ENCODE results near the gene PDCD11. TPM values are rescaled to one million over a fixed set of nuclear protein-coding genes. Genes with fewer than 3 reads are reported as not detected.

Gene PDCD11
- total and polyA plus RNA-seq, 2 of the 8 experiments (the other 6 are each of a cell fraction or from before 2014, with no cell fraction given) = 18.1 to 79.1 TPM

DNA sequence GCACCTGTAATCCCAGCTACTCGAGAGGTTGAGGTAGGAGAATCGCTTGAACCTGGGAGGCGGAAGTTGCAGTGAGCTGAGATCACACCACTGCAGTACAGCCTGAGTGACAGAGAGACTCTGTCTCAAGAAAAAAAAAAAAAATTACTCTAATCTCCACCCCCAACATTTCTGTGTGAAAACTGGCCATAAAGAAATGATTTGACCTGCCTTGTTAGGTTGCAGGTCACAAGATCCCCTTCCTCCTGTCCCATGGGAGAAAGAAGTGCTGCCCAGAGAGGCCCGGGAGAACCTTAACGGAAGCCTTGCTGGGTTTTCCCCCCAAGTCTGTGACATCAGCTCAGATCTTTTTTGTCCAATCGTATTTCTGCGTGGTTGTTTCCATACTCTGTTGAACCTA lies 71.0 kb downstream of the PDCD11 start:
- Histone ChIP-seq H3K36me3 (ENCODE audit: control insufficient read depth in 2 of 4, insufficient read depth in 4 of 4, low read length in 3 of 4) (no peaks in the 10 kb centered on the region), H3K4me3 (ENCODE audit: extremely low read depth in 1 of 4, insufficient read depth in 2 of 4, low read depth in 3 of 4, low read length in 4 of 4) (no peak overlapping the region), H3K23ac (ENCODE audit: insufficient read length) (no peak overlapping the region), H3K4ac (replicated peaks; ENCODE audit: insufficient read length, low read depth, low read length) (no peak overlapping the region), H3K27ac (ENCODE audit: low read depth, low read length) (no peak overlapping the region), H4K91ac (replicated peaks; ENCODE audit: insufficient read length, low read length) (no peak overlapping the region), H2BK5ac (ENCODE audit: low read depth, low read length) (no peak overlapping the region), H3K79me2 (ENCODE audit: control insufficient read depth in 1 of 2, insufficient read depth in 2 of 2, low read length in 2 of 2) (no peaks in the 10 kb centered on the region), H2AFZ (ENCODE audit: low read length) (no peak overlapping the region), H3K23me2 (ENCODE audit: low read depth, low read length) (no peaks in the 10 kb centered on the region; the same call in 1 of the 2 replicates), H3K4me2 (ENCODE audit: insufficient read depth in 1 of 2, low read depth in 2 of 2, low read length in 2 of 2) (no peak overlapping the region), H3K14ac (ENCODE audit: insufficient read length) (no peak overlapping the region), H3K56ac (replicated peaks; ENCODE audit: insufficient read length, low read depth, low read length) (no peak overlapping the region), H3K9me3 (ENCODE audit: insufficient read depth in 2 of 2, low read depth in 1 of 2, low read length in 1 of 2) (no peaks in the 10 kb centered on the region), H3K4me1 (replicated peaks in 1 of 4; ENCODE audit: control insufficient read depth in 3 of 4, insufficient read depth in 4 of 4, low read length in 3 of 4) (peaks cover 0 to 10% (median 2%) of the 10 kb centered on the region in 4 experiments; a peak in 1 of 7 replicates), H2BK15ac (ENCODE audit: low read length) (no peak overlapping the region), H4K5ac (ENCODE audit: insufficient read length, low read depth, low read length) (no peak overlapping the region), H2BK12ac (ENCODE audit: low read depth, low read length) (no peak overlapping the region), H2AK5ac (ENCODE audit: low read depth, low read length) (no peak overlapping the region), H2BK20ac (ENCODE audit: low read length) (no peak overlapping the region), H3K79me1 (ENCODE audit: low read depth, low read length) (no peaks in the 10 kb centered on the region), H4K20me1 (replicated peaks in 1 of 2; ENCODE audit: control insufficient read depth in 1 of 2, insufficient read depth in 2 of 2, low read length in 2 of 2) (no peaks in the 10 kb centered on the region), H3K18ac (ENCODE audit: extremely low read depth, low read length) (no peak overlapping the region), H3K9ac (replicated peaks in 1 of 4; ENCODE audit: extremely low read depth in 1 of 4, low read depth in 3 of 4, low read length in 3 of 4) (no peak overlapping the region), H4K8ac (ENCODE audit: extremely low read depth, insufficient read depth, low read length) (no peak overlapping the region), H2BK120ac (replicated peaks; ENCODE audit: low read depth, low read length) (no peak overlapping the region), H3K27me3 (replicated peaks in 1 of 4; ENCODE audit: control insufficient read depth in 3 of 4, extremely low read depth in 1 of 4, insufficient read depth in 3 of 4, low read length in 3 of 4) (no peaks in the 10 kb centered on the region)
- FAIRE-seq (no peak), DNase-seq (ENCODE audit: low read depth in 1 of 2, low spot score in 2 of 2) (no peak)
- TF ChIP-seq CHD2 (IDR thresholded peaks at IDR 0.05; ENCODE audit: low read length) (no peak), CREB1 (IDR thresholded peaks at IDR 0.05) (no peak), RXRA (IDR thresholded peaks at IDR 0.05; ENCODE audit: insufficient read depth, low read depth, low read length) (no peak), KDM1A (IDR thresholded peaks at IDR 0.05; ENCODE audit: borderline replicate concordance, low read length) (no peak), MAFK (IDR thresholded peaks at IDR 0.05; ENCODE audit: low read depth, low read length) (no peak), KDM4A (IDR thresholded peaks at IDR 0.05; ENCODE audit: low read depth, low read length, severe bottlenecking) (no peak), HDAC2 (IDR thresholded peaks at IDR 0.05; ENCODE audit: borderline replicate concordance in 1 of 2, low read depth in 2 of 2, low read length in 2 of 2) (no peak), GTF2F1 (IDR thresholded peaks at IDR 0.05; ENCODE audit: borderline replicate concordance, low read depth, low read length) (no peak), POLR2AphosphoS5 (IDR thresholded peaks at IDR 0.05; ENCODE audit: low read depth, low read length) (no peak), CBX5 (IDR thresholded peaks at IDR 0.05; ENCODE audit: low read depth, low read length) (no peak), RNF2 (IDR thresholded peaks at IDR 0.05; ENCODE audit: borderline replicate concordance, low read depth, low read length, missing control alignments, poor library complexity, severe bottlenecking) (no peak), BRCA1 (IDR thresholded peaks at IDR 0.05; ENCODE audit: low read depth, low read length) (no peak), YY1 (IDR thresholded peaks at IDR 0.05; ENCODE audit: low read depth, low read length) (no peak), GABPA (IDR thresholded peaks at IDR 0.05; ENCODE audit: borderline replicate concordance, insufficient read depth, low read length) (no peak)
- TF ChIP-seq, protein P1, sequence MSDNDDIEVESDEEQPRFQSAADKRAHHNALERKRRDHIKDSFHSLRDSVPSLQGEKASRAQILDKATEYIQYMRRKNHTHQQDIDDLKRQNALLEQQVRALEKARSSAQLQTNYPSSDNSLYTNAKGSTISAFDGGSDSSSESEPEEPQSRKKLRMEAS (IDR thresholded peaks at IDR 0.05) = no peak
- POLR2A ChIA-PET (ENCODE audit: partially characterized antibody) = no interaction called here
- CTCF ChIA-PET (ENCODE audit: partially characterized antibody) = interaction anchor here (2.9 kb wide), 1 partner anchor 9 kb away, joined by 23 read pairs; no protein-coding TSS in a partner anchor
- WGBS, 2 experiments (ENCODE audit: extremely low coverage in 1 of 2, insufficient coverage in 1 of 2, insufficient read length in 1 of 2, insufficient replicate concordance in 2 of 2, low coverage in 1 of 2, low lambda C conversion rate in 2 of 2, missing lambda C conversion rate in 1 of 2) = 85% methylated on average over 7 of the region's 7 CpGs; no CpG with 5 or more reads in 1 of the 2 experiments
